ENCODE data around the gene TFPT. TPM values are rescaled to one million over a fixed set of nuclear protein-coding genes. Genes with fewer than 3 reads are reported as not detected.

Gene TFPT
- total and polyA plus RNA-seq, 2 of the 13 experiments (the other 11 are each of a cell fraction or from before 2014, with no cell fraction given): 8.4 to 10.7 TPM

GRCh38 chr19:54136864-54137698 lies 21.6 kb upstream of the TFPT start (continued):
- no peak for TF ChIP-seq ZNF235 (CRISPR knock-in tag; IDR thresholded peaks at IDR 0.05; ENCODE audit: borderline replicate concordance)
- no peak; the same call in 1 of the 2 replicates for TF ChIP-seq ZNF816 (CRISPR knock-in tag; IDR thresholded peaks at IDR 0.05; ENCODE audit: borderline replicate concordance)
- no peak for TF ChIP-seq SMAD9 (CRISPR knock-in tag; IDR thresholded peaks at IDR 0.05)
- no peak for TF ChIP-seq SMARCE1 (IDR thresholded peaks at IDR 0.05; ENCODE audit: borderline replicate concordance)
- no peak for TF ChIP-seq FOXJ3 (CRISPR knock-in tag; IDR thresholded peaks at IDR 0.05; ENCODE audit: borderline replicate concordance)
- no peak; the same call in 1 of the 2 replicates for TF ChIP-seq KMT2B (CRISPR knock-in tag; IDR thresholded peaks at IDR 0.05)
- TF ChIP-seq YEATS4 (CRISPR knock-in tag; IDR thresholded peaks at IDR 0.05; ENCODE audit: borderline replicate concordance): no peak; the same call in 1 of the 2 replicates
- no peak for TF ChIP-seq ZNF615 (CRISPR knock-in tag; IDR thresholded peaks at IDR 0.05; ENCODE audit: borderline replicate concordance)
- TF ChIP-seq HINFP (CRISPR knock-in tag; IDR thresholded peaks at IDR 0.05; ENCODE audit: low read depth): peak; percentile 95
- no peak for TF ChIP-seq IRX3 (CRISPR knock-in tag; IDR thresholded peaks at IDR 0.05; ENCODE audit: borderline replicate concordance, low read depth)
- no peak for TF ChIP-seq KIAA2018 (CRISPR knock-in tag; IDR thresholded peaks at IDR 0.05; ENCODE audit: borderline replicate concordance)
- TF ChIP-seq PLRG1 (conservative IDR thresholded peaks at IDR 0.05): no peak
- no peak for TF ChIP-seq DZIP1 (CRISPR knock-in tag; IDR thresholded peaks at IDR 0.05)
- TF ChIP-seq THAP8 (CRISPR knock-in tag; IDR thresholded peaks at IDR 0.05; ENCODE audit: borderline replicate concordance): no peak
